ENCODE measurements around the gene CFAP69.
"Not testable (repeated sequence)": the region's sequence is repeated elsewhere in the genome, so short reads cannot be mapped to it uniquely, and the experiment has no call there.

Gene CFAP69

DNA sequence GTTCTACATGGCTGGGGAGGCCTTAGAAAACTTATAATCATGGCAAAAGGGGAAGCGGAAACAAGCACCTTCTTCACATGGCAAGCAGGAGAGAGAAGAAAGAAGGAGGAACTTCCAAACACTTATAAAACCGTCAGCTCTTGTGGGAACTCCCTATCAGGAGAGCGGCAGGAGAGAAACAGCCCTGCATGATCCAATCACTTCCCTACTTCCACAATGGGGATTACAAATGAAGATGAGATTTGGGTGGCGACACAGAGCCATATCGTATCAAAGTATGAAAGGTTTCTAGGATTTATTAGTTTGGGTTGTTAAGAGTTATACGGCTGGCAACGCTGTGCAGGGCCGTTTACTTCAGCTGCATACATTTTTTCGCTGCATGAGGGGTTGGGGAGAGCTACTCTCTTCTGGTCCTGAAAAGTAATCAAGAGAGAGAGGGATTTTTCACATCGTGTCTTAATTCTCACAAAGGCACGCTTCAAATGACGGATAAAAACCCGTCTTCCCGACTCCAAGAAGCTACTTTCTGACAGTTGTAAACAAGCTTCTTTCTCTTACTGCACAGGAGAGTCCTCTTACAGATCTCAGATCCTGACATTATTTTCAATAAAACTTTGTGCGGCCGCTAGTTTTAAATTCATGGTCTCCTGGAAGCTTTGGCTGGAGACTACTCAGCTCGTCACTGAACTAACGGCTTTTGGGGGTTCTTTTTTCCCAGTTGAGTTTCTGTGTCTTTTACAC lies 100.8 kb downstream of the CFAP69 start:
- DNase-seq (ENCODE audit: low spot score) = peak; percentile 26

DNA sequence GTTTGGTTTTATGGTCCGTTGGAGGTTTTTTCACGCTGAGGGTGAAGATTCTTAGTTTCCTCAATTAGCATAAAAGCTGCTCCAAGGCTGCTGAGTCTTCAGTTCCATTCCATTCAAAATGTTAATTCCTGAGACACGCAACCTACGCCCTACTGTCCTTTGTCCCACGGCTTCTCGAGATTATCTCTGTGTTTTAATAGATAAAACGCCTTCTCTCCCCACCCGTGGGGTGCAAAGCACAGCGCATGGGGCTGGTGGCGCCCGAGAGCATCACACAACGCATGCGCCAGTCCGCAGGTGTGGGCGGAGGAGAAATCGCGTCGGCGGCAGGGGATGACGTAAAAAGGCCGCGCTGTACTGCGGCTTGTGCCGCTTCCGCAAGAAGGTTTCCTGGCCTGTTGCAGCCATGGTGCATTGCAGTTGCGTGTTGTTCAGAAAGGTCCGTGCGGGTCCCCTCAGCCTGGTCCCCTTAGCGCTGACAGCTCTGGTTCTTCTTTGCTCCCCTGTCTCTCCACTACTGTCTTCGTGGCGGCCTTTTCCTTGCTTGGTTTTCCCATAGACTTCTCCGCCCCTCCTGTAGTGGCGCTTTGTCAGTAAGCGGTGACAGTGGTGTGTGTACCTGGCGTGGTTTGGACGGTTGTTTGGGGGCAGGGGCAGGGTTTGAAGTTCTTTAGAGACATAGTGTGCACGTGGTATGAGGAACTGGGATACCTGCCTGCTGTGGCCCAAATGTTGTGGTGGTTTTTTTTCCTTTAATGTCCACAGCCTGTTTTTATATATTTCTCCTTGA lies 101.6 kb downstream of the CFAP69 start, which contains the start of gene GTPBP10:
Gene GTPBP10, plus strand, starts transcription at position 381 of the 790 bp plus-strand sequence. Its CDS starts 26 bp downstream, at position 407.
- peak; percentile 94 for DNase-seq (ENCODE audit: low spot score)

DNA sequence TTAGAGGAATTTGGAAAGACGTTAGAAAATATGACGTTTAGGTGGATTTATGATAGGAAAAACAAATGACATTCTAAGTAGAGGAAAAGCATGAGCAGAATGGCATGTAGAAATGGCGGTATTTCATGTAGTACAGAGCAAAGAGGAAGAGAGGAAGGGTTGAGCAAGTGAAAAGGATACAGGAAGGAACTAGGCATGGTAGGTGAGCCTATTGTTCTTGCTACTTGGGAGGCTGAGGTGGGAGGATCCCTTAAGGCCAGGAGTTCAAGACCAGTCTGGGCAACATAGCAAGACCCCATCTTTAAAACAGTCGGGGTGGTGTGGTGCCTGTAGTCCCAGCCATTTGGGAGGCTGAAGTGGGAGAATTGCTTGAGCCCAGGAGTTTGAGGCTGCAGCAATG lies 102.8 kb downstream of the CFAP69 start:
- DNase-seq (ENCODE audit: low spot score) = no peak

GRCh38 chr7:90349305-90349704 lies 104.3 kb downstream of the CFAP69 start:
- DNase-seq (ENCODE audit: low spot score) = no peak

DNA sequence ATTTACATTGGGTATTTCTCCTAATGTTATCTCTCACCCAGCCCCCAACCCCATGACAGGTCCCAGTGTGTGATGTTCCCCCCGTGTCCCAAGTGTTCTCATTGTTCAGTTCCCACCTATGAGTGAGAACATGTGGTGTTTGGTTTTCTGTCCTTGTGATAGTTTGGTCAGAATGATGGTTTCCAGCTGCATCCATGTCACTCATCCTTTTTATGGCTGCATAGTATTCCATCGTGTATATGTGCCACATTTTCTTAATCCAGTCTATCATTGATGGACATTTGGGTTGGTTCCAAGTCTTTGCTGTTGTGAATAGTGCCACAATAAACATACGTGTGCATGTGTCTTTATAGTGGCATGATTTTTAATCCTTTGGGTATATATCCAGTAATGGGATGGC lies 105.1 kb downstream of the CFAP69 start:
- DNase-seq (ENCODE audit: low spot score) = not testable (repeated sequence)

DNA sequence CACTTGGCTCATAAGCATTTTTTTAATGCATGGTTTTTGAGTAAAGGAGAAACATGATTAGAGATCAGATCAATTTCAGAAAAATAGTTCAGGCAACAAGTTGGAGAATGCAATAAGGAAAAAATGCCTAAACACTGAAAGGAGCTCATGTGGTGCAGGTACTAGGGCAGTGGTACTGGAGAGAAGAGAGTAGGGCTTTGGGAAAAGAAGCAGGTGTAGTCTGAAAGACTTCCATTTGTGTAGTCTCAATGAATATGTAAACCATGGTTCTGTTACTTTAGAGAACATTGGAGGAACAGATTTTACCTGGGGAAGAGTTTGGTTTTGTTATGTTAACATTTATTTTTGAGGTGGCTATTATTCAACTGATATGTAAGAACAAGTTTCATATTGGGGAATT lies 107.0 kb downstream of the CFAP69 start:
- no peak for DNase-seq (ENCODE audit: low spot score)
